ENCODE results near the gene COL4A3. TPM values are rescaled to one million over a fixed set of nuclear protein-coding genes. Genes with fewer than 3 reads are reported as not detected.

Gene COL4A3
- total RNA-seq, 1 donor from 2014 or later: 4.4 TPM

GRCh38 chr2:227337442-227337841 is 173.0 kb downstream of the COL4A3 start:
- H3K27ac ChIP-seq (replicated peaks): no peak overlapping the region
- no peak for DNase-seq
- H3K4me1 ChIP-seq: no peaks in the 10 kb centered on the region
- H3K4me3 ChIP-seq: no peak overlapping the region
- H3K36me3 ChIP-seq: peaks cover 75% of the 10 kb centered on the region
- no peak for TF ChIP-seq CTCF (IDR thresholded peaks at IDR 0.05; ENCODE audit: borderline replicate concordance)
- intact Hi-C loops (cut with micrococcal nuclease): no loop called here
- no peaks in the 10 kb centered on the region for H3K9me3 ChIP-seq (replicated peaks)
- no peaks in the 10 kb centered on the region for H3K27me3 ChIP-seq (ENCODE audit: low read depth)

GRCh38 chr2:227339098-227339599 is 174.7 kb downstream of the COL4A3 start:
- no peak for TF ChIP-seq CTCF (IDR thresholded peaks at IDR 0.05; ENCODE audit: borderline replicate concordance)
- Histone ChIP-seq H3K27me3 (ENCODE audit: low read depth) (no peaks in the 10 kb centered on the region), H3K27ac (replicated peaks) (no peak overlapping the region), H3K36me3 (peaks cover 75% of the 10 kb centered on the region), H3K4me1 (no peaks in the 10 kb centered on the region), H3K9me3 (replicated peaks) (no peaks in the 10 kb centered on the region), H3K4me3 (no peak overlapping the region)
- intact Hi-C loops (cut with micrococcal nuclease): no loop called here
- DNase-seq: no peak

GRCh38 chr2:227340106-227340505 is 175.7 kb downstream of the COL4A3 start:
- H3K27me3 ChIP-seq (ENCODE audit: low read depth): no peaks in the 10 kb centered on the region
- H3K4me3 ChIP-seq: no peak overlapping the region
- no peaks in the 10 kb centered on the region for H3K9me3 ChIP-seq (replicated peaks)
- intact Hi-C loops (cut with micrococcal nuclease): no loop called here
- no peaks in the 10 kb centered on the region for H3K4me1 ChIP-seq
- no peak for DNase-seq
- TF ChIP-seq CTCF (IDR thresholded peaks at IDR 0.05; ENCODE audit: borderline replicate concordance): no peak
- peaks cover 67% of the 10 kb centered on the region for H3K36me3 ChIP-seq
- H3K27ac ChIP-seq (replicated peaks): no peak overlapping the region

GRCh38 chr2:227341553-227341952 is 177.1 kb downstream of the COL4A3 start:
- intact Hi-C loops (cut with micrococcal nuclease): no loop called here
- DNase-seq: no peak
- no peak for TF ChIP-seq CTCF (IDR thresholded peaks at IDR 0.05; ENCODE audit: borderline replicate concordance)
- Histone ChIP-seq H3K9me3 (replicated peaks) (no peaks in the 10 kb centered on the region), H3K4me1 (no peaks in the 10 kb centered on the region), H3K27me3 (ENCODE audit: low read depth) (no peaks in the 10 kb centered on the region), H3K27ac (replicated peaks) (no peak overlapping the region), H3K4me3 (no peak overlapping the region), H3K36me3 (peaks cover 55% of the 10 kb centered on the region)

GRCh38 chr2:227344231-227344630 is 179.8 kb downstream of the COL4A3 start:
- DNase-seq: no peak
- intact Hi-C loops (cut with micrococcal nuclease): no loop called here
- peaks cover 65% of the 10 kb centered on the region for H3K36me3 ChIP-seq
- H3K9me3 ChIP-seq (replicated peaks): no peaks in the 10 kb centered on the region
- TF ChIP-seq CTCF (IDR thresholded peaks at IDR 0.05; ENCODE audit: borderline replicate concordance): no peak
- H3K4me3 ChIP-seq: no peak overlapping the region
- no peaks in the 10 kb centered on the region for H3K4me1 ChIP-seq
- no peaks in the 10 kb centered on the region for H3K27me3 ChIP-seq (ENCODE audit: low read depth)
- H3K27ac ChIP-seq (replicated peaks): no peak overlapping the region

Data from left ventricle myocardium inferior (tissue), 1 donor.